Panc1 (cell line): ENCODE data around the gene PLK5.

ENCODE experiments used
- POLR2AphosphoS5 ChIP-seq: IDR thresholded peaks from 2 replicates; pipeline ENCODE4 v1.6.1; 2012; ENCODE audit warnings: mild to moderate bottlenecking, low read depth, low read length, moderate library complexity
- SIN3A ChIP-seq: IDR thresholded peaks from 2 replicates; pipeline ENCODE4 v1.6.1; 2012; ENCODE audit warnings: low read depth, mild to moderate bottlenecking, low read length, moderate library complexity, borderline replicate concordance; ENCODE audit not compliant: insufficient read depth
- TCF7L2 ChIP-seq: IDR thresholded peaks from 2 replicates; pipeline ENCODE4 v1.6.1; 2011; ENCODE audit warnings: mild to moderate bottlenecking, low read depth, low read length, inconsistent platforms
- TF ChIP-seq, protein P1 (sequence below): fragments of 450-650 bp; IDR thresholded peaks from 2 replicates; pipeline ENCODE4 v1.5.1; 2017; ENCODE audit warnings: mild to moderate bottlenecking
- TF ChIP-seq, protein P2 (sequence below), 2 experiments: IDR thresholded peaks; 2 replicates each; pipeline ENCODE4 v1.6.1; 2011 to 2012; ENCODE audit warnings: low read depth in 2 of 2, control low read depth in 1 of 2, low read length in 1 of 2, mild to moderate bottlenecking in 1 of 2, moderate library complexity in 1 of 2; ENCODE audit not compliant: insufficient read depth in 1 of 2

- TF ChIP-seq, protein P1, sequence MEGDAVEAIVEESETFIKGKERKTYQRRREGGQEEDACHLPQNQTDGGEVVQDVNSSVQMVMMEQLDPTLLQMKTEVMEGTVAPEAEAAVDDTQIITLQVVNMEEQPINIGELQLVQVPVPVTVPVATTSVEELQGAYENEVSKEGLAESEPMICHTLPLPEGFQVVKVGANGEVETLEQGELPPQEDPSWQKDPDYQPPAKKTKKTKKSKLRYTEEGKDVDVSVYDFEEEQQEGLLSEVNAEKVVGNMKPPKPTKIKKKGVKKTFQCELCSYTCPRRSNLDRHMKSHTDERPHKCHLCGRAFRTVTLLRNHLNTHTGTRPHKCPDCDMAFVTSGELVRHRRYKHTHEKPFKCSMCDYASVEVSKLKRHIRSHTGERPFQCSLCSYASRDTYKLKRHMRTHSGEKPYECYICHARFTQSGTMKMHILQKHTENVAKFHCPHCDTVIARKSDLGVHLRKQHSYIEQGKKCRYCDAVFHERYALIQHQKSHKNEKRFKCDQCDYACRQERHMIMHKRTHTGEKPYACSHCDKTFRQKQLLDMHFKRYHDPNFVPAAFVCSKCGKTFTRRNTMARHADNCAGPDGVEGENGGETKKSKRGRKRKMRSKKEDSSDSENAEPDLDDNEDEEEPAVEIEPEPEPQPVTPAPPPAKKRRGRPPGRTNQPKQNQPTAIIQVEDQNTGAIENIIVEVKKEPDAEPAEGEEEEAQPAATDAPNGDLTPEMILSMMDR: no peak
- TF ChIP-seq, protein P2, sequence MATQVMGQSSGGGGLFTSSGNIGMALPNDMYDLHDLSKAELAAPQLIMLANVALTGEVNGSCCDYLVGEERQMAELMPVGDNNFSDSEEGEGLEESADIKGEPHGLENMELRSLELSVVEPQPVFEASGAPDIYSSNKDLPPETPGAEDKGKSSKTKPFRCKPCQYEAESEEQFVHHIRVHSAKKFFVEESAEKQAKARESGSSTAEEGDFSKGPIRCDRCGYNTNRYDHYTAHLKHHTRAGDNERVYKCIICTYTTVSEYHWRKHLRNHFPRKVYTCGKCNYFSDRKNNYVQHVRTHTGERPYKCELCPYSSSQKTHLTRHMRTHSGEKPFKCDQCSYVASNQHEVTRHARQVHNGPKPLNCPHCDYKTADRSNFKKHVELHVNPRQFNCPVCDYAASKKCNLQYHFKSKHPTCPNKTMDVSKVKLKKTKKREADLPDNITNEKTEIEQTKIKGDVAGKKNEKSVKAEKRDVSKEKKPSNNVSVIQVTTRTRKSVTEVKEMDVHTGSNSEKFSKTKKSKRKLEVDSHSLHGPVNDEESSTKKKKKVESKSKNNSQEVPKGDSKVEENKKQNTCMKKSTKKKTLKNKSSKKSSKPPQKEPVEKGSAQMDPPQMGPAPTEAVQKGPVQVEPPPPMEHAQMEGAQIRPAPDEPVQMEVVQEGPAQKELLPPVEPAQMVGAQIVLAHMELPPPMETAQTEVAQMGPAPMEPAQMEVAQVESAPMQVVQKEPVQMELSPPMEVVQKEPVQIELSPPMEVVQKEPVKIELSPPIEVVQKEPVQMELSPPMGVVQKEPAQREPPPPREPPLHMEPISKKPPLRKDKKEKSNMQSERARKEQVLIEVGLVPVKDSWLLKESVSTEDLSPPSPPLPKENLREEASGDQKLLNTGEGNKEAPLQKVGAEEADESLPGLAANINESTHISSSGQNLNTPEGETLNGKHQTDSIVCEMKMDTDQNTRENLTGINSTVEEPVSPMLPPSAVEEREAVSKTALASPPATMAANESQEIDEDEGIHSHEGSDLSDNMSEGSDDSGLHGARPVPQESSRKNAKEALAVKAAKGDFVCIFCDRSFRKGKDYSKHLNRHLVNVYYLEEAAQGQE (IDR thresholded peaks at IDR 0.05; ENCODE audit: insufficient read depth in 1 of 2, low read depth in 2 of 2, low read length in 1 of 2): no peak
- TF ChIP-seq SIN3A (no peak), TCF7L2 (no peak), POLR2AphosphoS5 (no peak)
Measured at GRCh38 chr19:1582201-1582600, 58.3 kb downstream of the PLK5 start.
